Panc1 (cell line): ENCODE results near the gene CEPT1. TPM values are rescaled to one million over a fixed set of nuclear protein-coding genes. Genes with fewer than 3 reads are reported as not detected.

ENCODE experiments used
- ATAC-seq: fragments of 200-7000 bp; cut with Tn5 transposase; 2 replicates; pipeline ENCODE4 v1.9.1; 2020; ENCODE audit warnings: mild to moderate bottlenecking, moderate library complexity
- BruUV-seq: library from RNA; stranded (reverse); fragments of 400-500 nt; replicated peaks from 2 replicates; lab custom pipeline; 2021; lab: Mats Ljungman, UMichigan
- CTCF ChIA-PET: fragments of 300-600 bp; sonication (Branson Sonifier 250); formaldehyde crosslinking; loops from one replicate; lab custom pipeline; 2022; ENCODE audit warnings: antibody characterized with exemption; lab: Charles Lee
- POLR2A ChIA-PET: fragments of 300-600 bp; sonication (Branson Sonifier 250); formaldehyde crosslinking; loops from one replicate; lab custom pipeline; 2022; ENCODE audit warnings: antibody characterized with exemption; lab: Charles Lee
- DNase-seq: peaks from one replicate; pipeline ENCODE4 v3.0.0-alpha.2; 2010; ENCODE audit warnings: low read depth, low spot score
- H3K27ac ChIP-seq: 2 replicates; pipeline ENCODE4 v1.5.1; 2011; ENCODE audit warnings: mild to moderate bottlenecking, low read length, inconsistent platforms
- H3K27me3 ChIP-seq: fragments of 200-500 bp; sonication (Bioruptor generic); 2 replicates; pipeline ENCODE4 v1.6.0; 2014; ENCODE audit warnings: low read length, inconsistent platforms; ENCODE audit not compliant: control insufficient read depth, insufficient read depth
- H3K36me3 ChIP-seq: fragments of 200-500 bp; sonication (Bioruptor generic); 2 replicates; pipeline ENCODE4 v1.5.1; 2014; ENCODE audit warnings: inconsistent platforms, mild to moderate bottlenecking, low read length, moderate library complexity; ENCODE audit not compliant: control insufficient read depth, insufficient read depth
- H3K4me1 ChIP-seq: 2 replicates; pipeline ENCODE4 v1.5.1; 2011; ENCODE audit warnings: inconsistent platforms, mild to moderate bottlenecking, low read length, moderate library complexity; ENCODE audit not compliant: control insufficient read depth, insufficient read depth
- H3K4me3 ChIP-seq, 2 experiments: 2 replicates each; pipeline ENCODE4 v1.5.1; 2011 to 2012; ENCODE audit warnings: low read depth in 2 of 2, low read length in 2 of 2, mild to moderate bottlenecking in 2 of 2, inconsistent platforms in 1 of 2, moderate library complexity in 1 of 2
- H3K9me3 ChIP-seq: fragments of 200-500 bp; sonication (Bioruptor generic); 2 replicates; pipeline ENCODE4 v1.5.1; 2014; ENCODE audit warnings: low read depth, mild to moderate bottlenecking, inconsistent platforms, low read length, moderate library complexity; ENCODE audit not compliant: control insufficient read depth, insufficient read depth
- CTCF ChIP-seq: fragments of 450-650 bp; IDR thresholded peaks from 2 replicates; pipeline ENCODE4 v1.5.1; 2017; ENCODE audit warnings: mild to moderate bottlenecking
- POLR2AphosphoS5 ChIP-seq: IDR thresholded peaks from 2 replicates; pipeline ENCODE4 v1.6.1; 2012; ENCODE audit warnings: mild to moderate bottlenecking, low read depth, low read length, moderate library complexity
- REST ChIP-seq, 2 experiments: IDR thresholded peaks; 2 replicates each; pipeline ENCODE4 v1.6.1; 2011 to 2012; ENCODE audit warnings: low read depth in 2 of 2, control low read depth in 1 of 2, low read length in 1 of 2, mild to moderate bottlenecking in 1 of 2, moderate library complexity in 1 of 2; ENCODE audit not compliant: insufficient read depth in 1 of 2
- SIN3A ChIP-seq: IDR thresholded peaks from 2 replicates; pipeline ENCODE4 v1.6.1; 2012; ENCODE audit warnings: low read depth, mild to moderate bottlenecking, low read length, moderate library complexity, borderline replicate concordance; ENCODE audit not compliant: insufficient read depth
- TCF7L2 ChIP-seq: IDR thresholded peaks from 2 replicates; pipeline ENCODE4 v1.6.1; 2011; ENCODE audit warnings: mild to moderate bottlenecking, low read depth, low read length, inconsistent platforms
- in situ Hi-C: cut with HindIII; loops from 2 replicates; pipeline ENCODE4 v1.10.0; 2016; ENCODE audit warnings: low sequenced_read_pairs, low pct_unique_long_range_greater_than_20kb
- intact Hi-C: fragments of 100-400 bp; cut with micrococcal nuclease; formaldehyde crosslinking; loops from one replicate; pipeline ENCODE4 v1.10.0; 2022; ENCODE audit not compliant: unreplicated experiment
- total RNA-seq: library from RNA; stranded (reverse); gene quantifications from one replicate; pipeline ENCODE4 v1.2.1, GENCODE V29; 2021; ENCODE audit not compliant: unreplicated experiment

Gene CEPT1
- total RNA-seq, 1 experiment from 2014 or later: 21.9 TPM

GRCh38 chr1:111176678-111177077 is 36.7 kb downstream of the CEPT1 start:
- no peaks in the 10 kb centered on the region for H3K4me1 ChIP-seq
- H3K27me3 ChIP-seq: no peaks in the 10 kb centered on the region
- peaks cover 3% of the 10 kb centered on the region; the same call in 1 of the 2 replicates for H3K36me3 ChIP-seq
- BruUV-seq: no TSS peak
- no peak overlapping the region for H3K27ac ChIP-seq
- DNase-seq: no peak
- TF ChIP-seq TCF7L2 (no peak), CTCF (no peak), REST (IDR thresholded peaks at IDR 0.05; ENCODE audit: insufficient read depth in 1 of 2, low read depth in 2 of 2, low read length in 1 of 2) (no peak), POLR2AphosphoS5 (no peak), SIN3A (no peak)
- H3K4me3 ChIP-seq: no peak overlapping the region
- CTCF ChIA-PET: no interaction called here
- ATAC-seq: no peak
- H3K9me3 ChIP-seq: no peaks in the 10 kb centered on the region
- POLR2A ChIA-PET: no interaction called here
- intact Hi-C loops: no loop called here
- in situ Hi-C loops: no loop called here

DNA sequence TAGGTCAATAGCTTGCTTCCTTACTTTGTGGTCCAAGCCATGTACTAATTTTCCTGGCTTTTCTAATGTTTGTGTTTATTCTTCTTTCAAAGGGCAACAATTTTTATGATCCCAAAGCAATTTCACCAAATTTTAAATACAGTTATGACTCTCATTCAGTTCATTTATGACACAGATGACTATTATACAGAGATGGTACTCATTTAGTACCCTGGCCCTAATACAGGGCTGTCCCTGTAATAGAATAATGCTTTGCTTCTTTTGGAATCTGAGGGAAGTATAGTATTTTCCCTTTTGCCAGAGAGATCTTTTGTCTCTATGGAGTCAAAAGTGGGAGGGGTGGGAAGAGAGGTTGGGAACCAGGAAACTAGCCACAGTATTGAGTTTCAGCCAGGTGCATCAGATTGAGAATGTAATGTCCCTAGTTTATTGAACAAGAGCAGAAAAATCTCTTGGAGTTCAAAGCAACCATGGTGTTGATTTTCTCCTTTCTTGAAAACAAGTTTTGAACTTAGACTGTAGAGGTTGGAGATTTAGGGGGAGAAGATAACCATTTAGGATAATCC is 40.0 kb downstream of the CEPT1 start:
- no peak for TF ChIP-seq REST (IDR thresholded peaks at IDR 0.05; ENCODE audit: insufficient read depth in 1 of 2, low read depth in 2 of 2, low read length in 1 of 2)
- no peak for TF ChIP-seq POLR2AphosphoS5
- no peak for TF ChIP-seq CTCF
- TF ChIP-seq TCF7L2: no peak
- TF ChIP-seq SIN3A: no peak
- H3K9me3 ChIP-seq: no peaks in the 10 kb centered on the region
- H3K27me3 ChIP-seq: no peaks in the 10 kb centered on the region
- CTCF ChIA-PET: no interaction called here
- POLR2A ChIA-PET: no interaction called here
- BruUV-seq: no TSS peak
- intact Hi-C loops: no loop called here
- no peak overlapping the region for H3K4me3 ChIP-seq
- H3K4me1 ChIP-seq: no peaks in the 10 kb centered on the region
- no peak overlapping the region for H3K27ac ChIP-seq
- in situ Hi-C loops: no loop called here
- ATAC-seq (no peak), DNase-seq (no peak)
- peaks cover 3% of the 10 kb centered on the region; the same call in 1 of the 2 replicates for H3K36me3 ChIP-seq
